Raji (cell line): ENCODE measurements around the gene ZNF598.

Experiments used
- POLR2A ChIP-seq: IDR thresholded peaks from 2 replicates; pipeline ENCODE4 v1.6.1; 2011; ENCODE audit warnings: low read depth, low read length, control low read depth; ENCODE audit not compliant: insufficient read depth

ZNF598 gene

DNA sequence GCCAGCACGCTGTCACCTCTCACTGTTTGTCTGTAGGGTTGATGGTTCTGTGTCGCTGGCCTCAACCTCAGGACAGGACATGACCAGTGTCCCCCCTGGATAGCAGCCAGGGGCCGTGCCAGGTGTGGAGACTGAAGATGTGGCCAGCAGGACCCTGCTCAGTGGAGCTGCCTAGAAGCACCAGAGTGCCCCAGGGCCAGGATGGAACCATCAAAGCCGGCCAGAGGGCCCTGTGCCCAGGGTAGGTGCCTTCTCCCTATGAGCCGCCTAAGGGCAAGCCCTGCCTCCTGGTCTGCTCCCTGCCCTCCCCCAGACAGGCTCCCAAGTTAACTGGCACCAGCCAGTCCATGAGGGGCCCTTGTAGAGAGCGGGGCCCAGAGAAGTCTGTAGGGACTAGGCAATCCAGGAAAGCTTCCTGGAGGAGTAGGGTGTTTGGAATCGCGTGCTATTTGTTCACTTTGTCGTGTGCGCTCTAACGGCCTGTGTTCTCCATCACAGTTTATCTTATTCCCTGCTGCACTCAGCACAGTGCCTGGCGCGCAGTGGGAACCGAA, 50.8 kb downstream of the ZNF598 start:
- TF ChIP-seq POLR2A, result no peak

GRCh38 chr16:1957434-1958142, 52.0 kb downstream of the ZNF598 start:
- TF ChIP-seq POLR2A, result peak; percentile 50

DNA sequence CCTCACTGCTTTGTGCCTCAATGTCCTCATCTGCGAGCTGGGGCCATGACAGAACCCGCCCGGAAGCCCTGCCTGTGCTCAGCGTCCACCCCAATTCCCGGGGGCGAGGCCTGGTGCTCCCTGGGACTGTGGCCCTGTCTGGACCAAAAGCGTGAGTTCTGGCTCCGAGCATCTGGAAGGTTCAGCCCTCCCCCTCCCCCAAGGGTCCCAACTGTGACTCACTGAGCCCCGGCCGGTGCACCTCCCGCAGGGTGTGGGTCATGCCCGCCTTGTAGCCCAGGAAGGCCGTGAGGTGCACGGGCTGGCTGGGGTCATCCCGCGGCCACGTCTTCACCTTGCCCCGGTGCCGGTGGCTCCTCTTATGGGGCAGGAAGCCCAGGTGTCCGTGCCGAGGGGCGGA, 55.9 kb downstream of the ZNF598 start:
- no peak for TF ChIP-seq POLR2A

- no peak for TF ChIP-seq POLR2A
These were observed 59.1 kb downstream of the ZNF598 start for GRCh38 chr16:1950559-1950958.

DNA sequence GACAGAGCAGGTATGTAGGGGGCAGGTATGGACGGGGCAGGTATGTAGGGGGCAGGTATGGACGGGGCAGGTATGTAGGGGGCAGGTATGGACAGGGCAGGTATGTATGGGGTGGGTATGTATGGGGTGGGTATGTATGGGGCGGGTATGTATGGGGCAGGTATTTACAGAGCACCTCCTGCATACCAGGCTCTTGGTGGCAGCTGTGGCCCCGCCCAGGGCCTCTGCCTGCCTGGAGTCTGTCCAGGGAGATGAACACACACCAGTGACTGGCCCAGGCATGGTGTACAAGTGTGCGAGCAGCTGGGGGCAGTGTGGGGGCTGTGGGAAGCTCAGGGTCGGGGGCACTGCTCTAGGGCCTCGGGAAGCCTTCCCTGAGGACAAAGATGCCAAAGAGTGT, 59.6 kb downstream of the ZNF598 start:
- TF ChIP-seq POLR2A, result no peak

DNA sequence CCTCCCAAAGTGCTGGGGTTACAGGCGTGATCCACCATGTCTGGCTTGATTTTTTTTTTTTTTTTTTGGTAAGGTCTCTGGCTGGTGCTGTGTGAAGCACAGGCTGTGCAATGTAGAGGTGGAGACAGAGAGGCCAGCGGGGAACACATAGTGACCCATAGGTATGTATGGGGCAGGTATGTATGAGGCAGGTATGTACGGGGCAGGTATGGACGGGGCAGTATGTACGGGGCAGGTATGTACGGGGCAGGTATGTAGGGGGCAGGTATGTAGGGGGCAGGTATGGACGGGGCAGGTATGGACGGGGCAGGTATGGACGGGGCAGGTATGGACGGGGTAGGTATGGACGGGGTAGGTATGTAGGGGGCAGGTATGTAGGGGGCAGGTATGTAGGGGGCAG, 60.1 kb downstream of the ZNF598 start:
- TF ChIP-seq POLR2A, result no peak
